GM12874 (cell line): ENCODE measurements around the gene ITGAL.

Experiments used
- CTCF ChIP-seq: IDR thresholded peaks from 2 replicates; pipeline ENCODE4 v1.5.1; 2011; ENCODE audit warnings: low read depth, mild to moderate bottlenecking, control low read depth, low read length, moderate library complexity; ENCODE audit not compliant: insufficient read depth

ITGAL gene

GRCh38 chr16:30472328-30472942, at the start of gene ITGAL:
Gene ITGAL, plus strand, starts transcription at chr16:30472742. Its CDS starts 96 bp downstream, at chr16:30472838.
- no peak for TF ChIP-seq CTCF

GRCh38 chr16:30428055-30428454, 44.5 kb upstream of the ITGAL start:
- no peak for TF ChIP-seq CTCF

- no peak for TF ChIP-seq CTCF
Measured at GRCh38 chr16:30429418-30429677, 43.2 kb upstream of the ITGAL start.

- TF ChIP-seq CTCF, result peak; percentile 80
Measured at GRCh38 chr16:30429678-30430427, 42.7 kb upstream of the ITGAL start, which contains the start of gene DCTPP1. Gene DCTPP1, minus strand, starts transcription at chr16:30430030. Its CDS starts 50 bp downstream, at chr16:30429980.

GRCh38 chr16:30430428-30430970, 42.0 kb upstream of the ITGAL start:
- no peak for TF ChIP-seq CTCF

GRCh38 chr16:30434852-30435251, 37.7 kb upstream of the ITGAL start:
- TF ChIP-seq CTCF, result no peak

- TF ChIP-seq CTCF, result no peak
Measured at GRCh38 chr16:30437511-30438046, 35.0 kb upstream of the ITGAL start.
